ENCODE measurements around the gene CTBP2.

The CTBP2 gene

GRCh38 chr10:125144693-125145623, 15.4 kb downstream of the CTBP2 start:
- no peak for DNase-seq

GRCh38 chr10:125144206-125144605, 16.2 kb downstream of the CTBP2 start:
- DNase-seq, result no peak

GRCh38 chr10:125142946-125143345, 17.4 kb downstream of the CTBP2 start:
- no peak for DNase-seq

GRCh38 chr10:125141860-125142484, 18.4 kb downstream of the CTBP2 start:
- DNase-seq, result no peak

GRCh38 chr10:125141150-125141859, 19.1 kb downstream of the CTBP2 start:
- no peak for DNase-seq

GRCh38 chr10:125140151-125140550, 20.2 kb downstream of the CTBP2 start:
- no peak for DNase-seq

- DNase-seq, result no peak
Measured at GRCh38 chr10:125137601-125138438, 22.5 kb downstream of the CTBP2 start.

- DNase-seq, result no peak
Measured at GRCh38 chr10:125136087-125136486, 24.3 kb downstream of the CTBP2 start.

GRCh38 chr10:125135771-125136035, 24.7 kb downstream of the CTBP2 start:
- no peak for DNase-seq

GRCh38 chr10:125134916-125135770, 25.2 kb downstream of the CTBP2 start:
- DNase-seq, result peak; percentile 12

- DNase-seq, result peak; percentile 5
Measured at GRCh38 chr10:125134483-125134848, 25.9 kb downstream of the CTBP2 start.

- peak; percentile 5 for DNase-seq
Measured at GRCh38 chr10:125133696-125134482, 26.5 kb downstream of the CTBP2 start.

GRCh38 chr10:125132344-125132743, 28.0 kb downstream of the CTBP2 start:
- DNase-seq, result no peak

- no peak for DNase-seq
Measured at GRCh38 chr10:125130916-125131315, 29.4 kb downstream of the CTBP2 start.

- no peak for DNase-seq
Measured at GRCh38 chr10:125130260-125130659, 30.1 kb downstream of the CTBP2 start.

- no peak for DNase-seq
Measured at GRCh38 chr10:125129076-125129458, 31.3 kb downstream of the CTBP2 start.

- DNase-seq, result no peak
Measured at GRCh38 chr10:125128397-125129075, 31.8 kb downstream of the CTBP2 start.

- no peak for DNase-seq
Measured at GRCh38 chr10:125127986-125128385, 32.4 kb downstream of the CTBP2 start.

- no peak for DNase-seq
Measured at GRCh38 chr10:125127110-125127509, 33.3 kb downstream of the CTBP2 start.

- DNase-seq, result no peak
Measured at GRCh38 chr10:125125951-125126735, 34.2 kb downstream of the CTBP2 start.
